H9 (cell line): ENCODE data around the gene DHX36. TPM values are rescaled to one million over a fixed set of nuclear protein-coding genes. Genes with fewer than 3 reads are reported as not detected.

Experiments
- DNase-seq: peaks from one replicate; pipeline ENCODE4 v3.0.0-alpha.2; 2017
- H2AFZ ChIP-seq: one replicate; pipeline ENCODE4 v1.6.1; 2013; ENCODE audit warnings: mild to moderate bottlenecking, low read length, control low read depth, moderate library complexity
- H2AK5ac ChIP-seq: 2 replicates; pipeline ENCODE4 v1.6.1; 2013; ENCODE audit warnings: low read length, control low read depth, mixed read lengths; ENCODE audit not compliant: insufficient read length
- H2BK120ac ChIP-seq: one replicate; pipeline ENCODE4 v1.6.1; 2013; ENCODE audit warnings: low read depth, mild to moderate bottlenecking, low read length, control low read depth, inconsistent platforms; ENCODE audit not compliant: poor library complexity, severe bottlenecking
- H2BK12ac ChIP-seq: 2 replicates; pipeline ENCODE4 v1.6.1; 2013; ENCODE audit warnings: low read length, control low read depth, mixed read lengths, low read depth; ENCODE audit not compliant: insufficient read length
- H2BK15ac ChIP-seq: 2 replicates; pipeline ENCODE4 v1.6.1; 2013; ENCODE audit warnings: low read depth, low read length, control low read depth
- H2BK20ac ChIP-seq: one replicate; pipeline ENCODE4 v1.6.1; 2013; ENCODE audit warnings: low read depth, mild to moderate bottlenecking, low read length, control low read depth, inconsistent platforms; ENCODE audit not compliant: poor library complexity, severe bottlenecking
- H2BK5ac ChIP-seq: 2 replicates; pipeline ENCODE4 v1.6.1; 2013; ENCODE audit warnings: low read length, control low read depth, mixed read lengths; ENCODE audit not compliant: insufficient read length
- H3K14ac ChIP-seq: 2 replicates; pipeline ENCODE4 v1.6.1; 2013; ENCODE audit warnings: low read length, control low read depth; ENCODE audit not compliant: insufficient read depth
- H3K18ac ChIP-seq: 2 replicates; pipeline ENCODE4 v1.6.1; 2013; ENCODE audit warnings: low read depth, mild to moderate bottlenecking, mixed read lengths, low read length, control low read depth; ENCODE audit not compliant: insufficient read length
- H3K23ac ChIP-seq: 2 replicates; pipeline ENCODE4 v1.6.1; 2013; ENCODE audit warnings: low read length, control low read depth, mixed read lengths, low read depth; ENCODE audit not compliant: insufficient read length
- H3K23me2 ChIP-seq: 2 replicates; pipeline ENCODE4 v1.6.1; 2013; ENCODE audit warnings: low read depth, mild to moderate bottlenecking, mixed read lengths, low read length, control low read depth; ENCODE audit not compliant: insufficient read length, poor library complexity, severe bottlenecking
- H3K27ac ChIP-seq: 2 replicates; pipeline ENCODE4 v1.5.1; 2013; ENCODE audit warnings: low read length, control low read depth, mixed read lengths, low read depth; ENCODE audit not compliant: insufficient read length
- H3K27me3 ChIP-seq: 2 replicates; pipeline ENCODE4 v1.6.1; 2013; ENCODE audit warnings: low read length, control low read depth, inconsistent platforms; ENCODE audit not compliant: insufficient read depth
- H3K4ac ChIP-seq: 2 replicates; pipeline ENCODE4 v1.6.1; 2013; ENCODE audit warnings: low read depth, mild to moderate bottlenecking, control low read depth, inconsistent platforms, low read length, moderate library complexity
- H3K4me1 ChIP-seq: 2 replicates; pipeline ENCODE4 v1.6.1; 2013; ENCODE audit warnings: low read length, control low read depth, inconsistent platforms; ENCODE audit not compliant: insufficient read depth
- H3K4me2 ChIP-seq: 2 replicates; pipeline ENCODE4 v1.6.1; 2013; ENCODE audit warnings: low read length, control low read depth, mixed read lengths; ENCODE audit not compliant: insufficient read length, insufficient read depth
- H3K56ac ChIP-seq: 2 replicates; pipeline ENCODE4 v1.6.1; 2013; ENCODE audit warnings: low read depth, mild to moderate bottlenecking, mixed read lengths, low read length, control low read depth; ENCODE audit not compliant: insufficient read length
- H3K79me1 ChIP-seq: 2 replicates; pipeline ENCODE4 v1.6.1; 2013; ENCODE audit warnings: low read depth, mild to moderate bottlenecking, moderate library complexity, low read length, control low read depth, inconsistent platforms; ENCODE audit not compliant: insufficient read depth, poor library complexity, severe bottlenecking
- H3K79me2 ChIP-seq: 2 replicates; pipeline ENCODE4 v1.6.1; 2013; ENCODE audit warnings: low read length, control low read depth, inconsistent platforms; ENCODE audit not compliant: insufficient read depth
- H3K9ac ChIP-seq: 2 replicates; pipeline ENCODE4 v1.6.1; 2013; ENCODE audit warnings: low read length, control low read depth, mixed read lengths; ENCODE audit not compliant: insufficient read length; ENCODE audit errors: extremely low read depth
- H3K9me3 ChIP-seq: one replicate; pipeline ENCODE4 v1.6.1; 2013; ENCODE audit warnings: low read depth, low read length, inconsistent platforms; ENCODE audit not compliant: control insufficient read depth
- H3T11ph ChIP-seq: one replicate; pipeline ENCODE4 v1.6.1; 2013; ENCODE audit warnings: mild to moderate bottlenecking, low read length, control low read depth, inconsistent platforms
- H4K20me1 ChIP-seq: one replicate; pipeline ENCODE4 v1.6.1; 2013; ENCODE audit not compliant: control insufficient read depth, insufficient read length, insufficient read depth
- H4K5ac ChIP-seq: 2 replicates; pipeline ENCODE4 v1.6.1; 2013; ENCODE audit warnings: low read depth, mild to moderate bottlenecking, mixed read lengths, low read length, control low read depth; ENCODE audit not compliant: insufficient read length
- H4K8ac ChIP-seq: replicated peaks from 2 replicates; pipeline ENCODE4 v1.6.1; 2013; ENCODE audit warnings: low read length, control low read depth, mixed read lengths, low read depth; ENCODE audit not compliant: insufficient read length
- H4K91ac ChIP-seq: 2 replicates; pipeline ENCODE4 v1.6.1; 2013; ENCODE audit warnings: low read depth, mild to moderate bottlenecking, moderate library complexity, mixed read lengths, low read length, control low read depth; ENCODE audit not compliant: insufficient read length
- H3K27ac Mint-ChIP-seq, 3 experiments: 2 replicates in 2 of 3; 3 replicates in 1 of 3; pipeline ENCODE4 v1.8.0; 2020 to 2021; ENCODE audit warnings: mixed read lengths in 3 of 3, mild to moderate bottlenecking in 1 of 3, moderate library complexity in 1 of 3
- H3K27me3 Mint-ChIP-seq: 2 replicates; pipeline ENCODE4 v1.8.0; 2021; ENCODE audit warnings: low read depth, mild to moderate bottlenecking, moderate library complexity, mixed read lengths
- H3K36me3 Mint-ChIP-seq, 3 experiments: 2 replicates in 2 of 3; 3 replicates in 1 of 3; pipeline ENCODE4 v1.8.0; 2020 to 2021; ENCODE audit warnings: low read depth in 3 of 3, mixed read lengths in 3 of 3; ENCODE audit not compliant: insufficient read depth in 1 of 3
- H3K4me1 Mint-ChIP-seq, 2 experiments: 2 replicates each; pipeline ENCODE4 v1.8.0; 2020; ENCODE audit warnings: mixed read lengths in 2 of 2
- H3K4me3 Mint-ChIP-seq, 2 experiments: 2 replicates in 1 of 2; 3 replicates in 1 of 2; pipeline ENCODE4 v1.8.0; 2020 to 2021; ENCODE audit warnings: mild to moderate bottlenecking in 2 of 2, mixed read lengths in 2 of 2, moderate library complexity in 1 of 2
- H3K9me3 Mint-ChIP-seq, 2 experiments: 2 replicates in 1 of 2; 3 replicates in 1 of 2; pipeline ENCODE4 v1.8.0; 2020; ENCODE audit warnings: mild to moderate bottlenecking in 2 of 2, mixed read lengths in 2 of 2, moderate library complexity in 1 of 2
- CTCF ChIP-seq: fragments of 200-600 bp; sonication (generic); conservative IDR thresholded peaks from 3 replicates; pipeline ENCODE4 v1.8.0; 2021; ENCODE audit warnings: antibody characterized with exemption, mild to moderate bottlenecking
- WGBS: extraction: QIAGEN DNeasy Blood & Tissue Kit; methylation state at CpG from one replicate; pipeline ENCODE4 v1.1.7; 2013; ENCODE audit warnings: missing lambda C conversion rate, low lambda C conversion rate, mixed read lengths; ENCODE audit not compliant: insufficient read length; ENCODE audit errors: extremely low coverage; 5-methylcytosine and 5-hydroxymethylcytosine counted together
- total RNA-seq: library from RNA; stranded (reverse); gene quantifications from 2 replicates; pipeline ENCODE4 v1.2.1, GENCODE V29; 2021

Gene DHX36
- total RNA-seq, 1 experiment from 2014 or later = 103 TPM

- H3K18ac ChIP-seq = no peak overlapping the region
- Mint-ChIP-seq H3K9me3 (no peaks in the 10 kb centered on the region; a peak in 1 of 5 replicates), H3K27ac (no peak overlapping the region), H3K36me3 (peaks cover 35 to 93% (median 88%) of the 10 kb centered on the region in 3 experiments; a peak in 6 of 7 replicates), H3K27me3 (no peaks in the 10 kb centered on the region), H3K4me1 (no peaks in the 10 kb centered on the region), H3K4me3 (no peak overlapping the region)
- TF ChIP-seq CTCF = no peak
- no peak overlapping the region for H3K9ac ChIP-seq
- no peak overlapping the region for H3K14ac ChIP-seq
- H3K27me3 ChIP-seq = no peaks in the 10 kb centered on the region
- no peaks in the 10 kb centered on the region for H4K20me1 ChIP-seq
- H3K56ac ChIP-seq = no peak overlapping the region
- H2AK5ac ChIP-seq = no peak overlapping the region
- H3K23ac ChIP-seq = no peak overlapping the region
- no peaks in the 10 kb centered on the region for H3K79me1 ChIP-seq
- no peak overlapping the region for H4K5ac ChIP-seq
- H3K27ac ChIP-seq = no peak overlapping the region
- no peak overlapping the region for H2BK12ac ChIP-seq
- H3K4ac ChIP-seq = no peak overlapping the region
- H4K91ac ChIP-seq = no peak overlapping the region
- no peak overlapping the region for H2BK20ac ChIP-seq
- no peak overlapping the region for H2AFZ ChIP-seq
- H3K79me2 ChIP-seq = no peaks in the 10 kb centered on the region; the same call in 1 of the 2 replicates
- WGBS = no CpG with 5 or more reads among the region's 1 CpG
- H3K4me2 ChIP-seq = no peak overlapping the region
- no peaks in the 10 kb centered on the region for H3K9me3 ChIP-seq
- no peak overlapping the region for H2BK5ac ChIP-seq
- H2BK15ac ChIP-seq = no peak overlapping the region
- H3K4me1 ChIP-seq = no peaks in the 10 kb centered on the region
- no peak overlapping the region for H2BK120ac ChIP-seq
- no peaks in the 10 kb centered on the region for H3K23me2 ChIP-seq
- H3T11ph ChIP-seq = no peak overlapping the region
- DNase-seq = no peak
- no peak overlapping the region for H4K8ac ChIP-seq
These were observed 44.1 kb downstream of the DHX36 start for GRCh38 chr3:154280161-154280560.
